ENCODE data around the gene SUGCT.
"Not testable (repeated sequence)": the region's sequence is repeated elsewhere in the genome, so short reads cannot be mapped to it uniquely, and the experiment has no call there.

The SUGCT gene

GRCh38 chr7:40412323-40412722, 277.5 kb downstream of the SUGCT start:
- no peak overlapping the region for H3K4me3 ChIP-seq (replicated peaks; ENCODE audit: low read depth, low read length)
- DNase-seq (ENCODE audit: extremely low read depth, low read depth) = no peak
- TF ChIP-seq CTCF (IDR thresholded peaks at IDR 0.05; ENCODE audit: low read depth, low read length, missing control alignments) = no peak

GRCh38 chr7:40414704-40415103, 279.9 kb downstream of the SUGCT start:
- not testable (repeated sequence) for H3K4me3 ChIP-seq (replicated peaks; ENCODE audit: low read depth, low read length); DNase-seq (ENCODE audit: extremely low read depth, low read depth)

DNA sequence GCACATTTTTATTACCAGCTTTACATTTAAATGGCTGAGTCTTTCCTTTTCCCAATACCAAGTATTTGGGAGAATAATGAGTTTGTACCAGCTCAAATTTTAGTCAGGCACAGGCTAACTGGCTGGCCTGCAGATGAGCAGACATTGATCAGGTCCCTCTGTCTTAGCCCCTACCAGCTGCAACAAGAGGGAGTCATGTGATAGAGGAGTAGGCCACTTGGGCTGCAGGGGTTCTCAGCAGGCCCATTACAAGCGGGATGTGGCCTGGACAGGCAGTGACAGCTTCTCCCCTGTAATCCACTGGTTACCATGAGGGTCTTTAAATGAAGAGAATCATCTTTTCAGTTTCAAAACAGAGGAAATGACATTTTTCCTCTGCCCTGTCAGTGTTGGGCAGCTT, 283.6 kb downstream of the SUGCT start:
- H3K4me3 ChIP-seq (replicated peaks; ENCODE audit: low read depth, low read length) = no peak overlapping the region
- no peak for DNase-seq (ENCODE audit: extremely low read depth, low read depth)
- TF ChIP-seq CTCF (IDR thresholded peaks at IDR 0.05; ENCODE audit: low read depth, low read length, missing control alignments) = no peak

DNA sequence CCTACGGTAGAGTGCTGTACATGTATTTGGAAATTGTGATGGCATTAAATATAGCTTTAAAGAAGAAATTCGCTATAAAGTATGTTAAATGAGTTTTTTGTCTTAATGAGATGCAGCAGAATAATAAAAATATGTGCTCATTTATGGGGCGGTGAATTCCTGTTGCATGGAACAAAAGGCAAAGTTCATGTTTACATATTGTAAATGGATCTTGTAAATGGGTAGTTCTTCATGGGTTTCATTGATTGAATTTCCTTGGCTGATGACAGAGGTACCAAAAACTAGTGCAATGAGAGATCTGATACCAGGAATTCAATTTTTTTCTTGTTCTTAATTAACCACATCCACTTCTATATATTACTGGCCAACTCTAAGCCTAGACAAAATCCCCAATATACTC, 284.2 kb downstream of the SUGCT start:
- no peak for DNase-seq (ENCODE audit: extremely low read depth, low read depth)
- no peak overlapping the region for H3K4me3 ChIP-seq (replicated peaks; ENCODE audit: low read depth, low read length)
- TF ChIP-seq CTCF (IDR thresholded peaks at IDR 0.05; ENCODE audit: low read depth, low read length, missing control alignments) = no peak

- no peak for DNase-seq (ENCODE audit: extremely low read depth, low read depth)
- TF ChIP-seq CTCF (IDR thresholded peaks at IDR 0.05; ENCODE audit: low read depth, low read length, missing control alignments) = no peak
- no peak overlapping the region for H3K4me3 ChIP-seq (replicated peaks; ENCODE audit: low read depth, low read length)
These were observed 285.0 kb downstream of the SUGCT start for GRCh38 chr7:40419806-40420205.

GRCh38 chr7:40421433-40421832, 286.6 kb downstream of the SUGCT start:
- TF ChIP-seq CTCF (IDR thresholded peaks at IDR 0.05; ENCODE audit: low read depth, low read length, missing control alignments) = no peak
- no peak for DNase-seq (ENCODE audit: extremely low read depth, low read depth)
- H3K4me3 ChIP-seq (replicated peaks; ENCODE audit: low read depth, low read length) = no peak overlapping the region

DNA sequence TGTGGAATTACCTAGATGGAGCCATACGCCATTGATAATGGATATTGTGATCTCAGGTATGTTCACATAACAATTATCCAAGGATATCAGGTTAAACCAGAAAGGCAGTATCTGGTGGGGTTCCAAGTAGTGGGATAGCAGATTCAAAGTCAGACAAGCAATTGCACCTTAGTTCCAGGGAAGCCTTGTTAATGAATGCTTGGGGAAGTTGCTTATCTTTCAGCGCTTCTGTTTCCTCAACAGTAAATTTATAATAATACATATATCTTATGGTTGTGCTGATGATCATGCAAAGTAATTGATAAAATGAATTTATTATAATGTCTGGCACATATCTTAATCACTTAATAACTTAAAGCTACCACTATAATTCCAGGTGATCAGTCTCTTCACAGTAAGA, 290.9 kb downstream of the SUGCT start:
- DNase-seq (ENCODE audit: extremely low read depth, low read depth) = no peak
- TF ChIP-seq CTCF (IDR thresholded peaks at IDR 0.05; ENCODE audit: low read depth, low read length, missing control alignments) = no peak
- H3K4me3 ChIP-seq (replicated peaks; ENCODE audit: low read depth, low read length) = no peak overlapping the region
